HG02759 (cell line): ENCODE results near the gene ZC3H15.
"Not testable (repeated sequence)": the region's sequence is repeated elsewhere in the genome, so short reads cannot be mapped to it uniquely, and the experiment has no call there.

Experiments used
- ATAC-seq: cut with Tn5 transposase; IDR thresholded peaks from one replicate; pipeline ENCODE4 v1.9.1; 2021; ENCODE audit warnings: mild to moderate bottlenecking, moderate library complexity; ENCODE audit not compliant: unreplicated experiment

Gene ZC3H15

GRCh38 chr2:186485871-186486650, at the start of gene ZC3H15:
Gene ZC3H15 (plus strand): TSS chr2:186486260. CDS start chr2:186486383, 123 bp downstream.
- ATAC-seq: peak; percentile 88

- no peak for ATAC-seq
These were observed 48.3 kb upstream of the ZC3H15 start for GRCh38 chr2:186437719-186438118.

- ATAC-seq: not testable (repeated sequence)
These were observed 46.4 kb upstream of the ZC3H15 start for GRCh38 chr2:186439673-186440095.

- ATAC-seq: no peak
These were observed 45.6 kb upstream of the ZC3H15 start for GRCh38 chr2:186440506-186440905.

DNA sequence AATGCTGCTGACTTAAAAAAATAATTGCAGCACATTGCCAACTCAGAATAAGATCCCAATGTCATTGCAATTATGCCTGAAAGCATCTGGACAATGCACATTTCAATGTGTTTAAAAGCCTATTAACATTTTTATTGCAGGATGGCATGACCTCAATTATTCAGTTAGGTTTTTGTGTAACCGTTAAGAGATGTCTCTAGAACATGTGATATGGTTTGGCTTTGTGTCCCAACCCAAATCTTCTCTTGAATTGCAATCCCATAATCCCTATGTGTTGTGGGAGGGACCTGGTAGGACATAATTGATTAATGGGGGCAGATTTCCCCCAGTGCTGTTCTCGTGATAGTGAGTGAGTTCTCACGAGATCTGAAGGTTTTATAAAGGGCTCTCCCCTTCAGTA, 43.2 kb upstream of the ZC3H15 start:
- ATAC-seq: no peak

DNA sequence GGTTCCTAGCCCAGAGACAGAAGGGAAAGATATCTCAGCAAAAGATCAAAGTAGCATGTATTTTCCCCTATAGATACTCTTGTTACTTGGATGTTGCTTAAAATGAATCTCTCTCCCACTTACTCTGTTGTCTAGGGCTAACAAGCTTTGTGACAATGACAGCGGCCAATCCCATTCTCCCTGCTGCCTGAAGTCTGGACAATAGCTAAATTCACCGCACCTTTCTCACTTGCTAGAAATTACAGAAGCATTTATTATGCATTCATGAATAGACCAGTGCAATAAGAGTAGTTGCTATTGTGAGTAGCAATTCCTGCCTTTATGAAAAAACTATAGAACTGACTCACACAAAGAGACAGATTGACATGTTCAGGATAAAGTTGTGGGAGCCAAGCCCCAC, 42.2 kb upstream of the ZC3H15 start:
- no peak for ATAC-seq

DNA sequence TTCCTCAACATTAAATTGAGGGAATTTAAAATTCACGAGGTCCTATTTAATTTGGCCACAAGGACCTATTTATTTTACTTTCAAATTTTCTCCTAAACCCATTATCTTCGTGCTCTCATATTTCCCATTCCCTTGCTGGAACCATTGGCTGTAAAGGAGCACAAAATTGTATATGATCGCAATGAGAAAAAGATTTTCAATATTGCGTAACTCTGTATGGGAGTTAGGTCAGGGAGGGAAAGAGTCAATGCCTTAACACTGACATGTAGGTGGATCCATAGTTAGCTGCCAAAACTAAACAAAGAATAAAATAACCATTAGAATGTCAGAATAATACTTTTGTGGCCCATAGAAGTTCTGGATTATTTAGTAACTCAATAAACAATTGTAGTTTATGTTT, 40.6 kb upstream of the ZC3H15 start:
- ATAC-seq: no peak

GRCh38 chr2:186455613-186456012, 30.4 kb upstream of the ZC3H15 start:
- no peak for ATAC-seq

DNA sequence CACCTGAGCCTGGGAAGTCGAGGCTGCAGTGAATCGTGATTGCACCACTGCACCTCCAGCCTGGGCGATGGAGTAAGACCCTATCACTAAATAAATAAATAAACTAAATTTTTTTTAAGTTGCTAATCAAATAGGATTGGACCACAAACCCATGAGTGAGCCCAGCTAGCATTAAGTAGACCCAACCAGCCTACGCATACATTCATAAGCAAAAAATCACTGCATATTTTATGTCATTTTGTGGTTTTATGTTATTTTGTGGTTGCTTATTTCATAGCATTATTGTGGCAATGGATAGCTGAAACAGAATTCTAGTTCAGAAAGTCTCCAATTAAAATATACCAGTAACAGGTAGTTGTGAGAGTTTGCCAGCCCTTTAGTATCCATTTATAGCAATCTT, 29.1 kb upstream of the ZC3H15 start:
- no peak for ATAC-seq

DNA sequence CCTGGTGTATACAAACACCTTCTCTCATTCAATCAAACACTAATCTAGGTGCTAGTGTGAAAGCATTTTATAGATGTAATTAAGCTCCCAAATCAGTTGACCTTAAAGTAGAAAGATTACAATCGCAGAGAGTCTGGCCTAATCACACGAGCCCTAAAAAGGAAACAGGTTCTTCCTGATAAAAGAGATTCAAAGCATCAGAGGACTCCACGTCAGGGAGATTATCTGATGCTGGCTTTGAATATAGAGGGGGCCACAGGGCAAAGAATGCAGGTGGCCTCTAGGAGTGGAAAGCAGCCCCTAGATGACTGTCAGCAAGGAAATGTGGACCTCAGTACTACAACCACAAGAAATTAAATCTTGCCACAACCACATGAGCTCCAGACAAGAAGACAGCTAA, 28.2 kb upstream of the ZC3H15 start:
- ATAC-seq: no peak

DNA sequence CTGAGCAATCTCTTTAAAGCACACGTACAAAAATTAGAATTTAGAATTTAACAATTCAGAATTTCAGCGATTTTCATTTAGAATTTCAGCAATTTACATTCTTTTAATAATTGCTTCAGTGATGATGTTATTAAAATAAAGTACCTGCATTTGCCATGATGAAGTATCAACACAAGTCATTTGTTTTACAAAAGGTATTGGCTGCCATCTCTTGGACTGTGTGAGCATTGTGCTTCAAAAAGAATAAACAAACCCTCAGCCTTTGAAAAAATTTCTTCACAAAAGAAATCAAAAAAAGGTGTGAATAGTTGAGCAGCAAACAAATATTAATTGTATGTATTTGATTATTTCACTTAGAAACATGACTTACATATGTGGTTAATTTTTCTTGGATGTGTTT, 27.1 kb upstream of the ZC3H15 start:
- ATAC-seq: no peak

GRCh38 chr2:186460465-186460864, 25.6 kb upstream of the ZC3H15 start:
- ATAC-seq: no peak

DNA sequence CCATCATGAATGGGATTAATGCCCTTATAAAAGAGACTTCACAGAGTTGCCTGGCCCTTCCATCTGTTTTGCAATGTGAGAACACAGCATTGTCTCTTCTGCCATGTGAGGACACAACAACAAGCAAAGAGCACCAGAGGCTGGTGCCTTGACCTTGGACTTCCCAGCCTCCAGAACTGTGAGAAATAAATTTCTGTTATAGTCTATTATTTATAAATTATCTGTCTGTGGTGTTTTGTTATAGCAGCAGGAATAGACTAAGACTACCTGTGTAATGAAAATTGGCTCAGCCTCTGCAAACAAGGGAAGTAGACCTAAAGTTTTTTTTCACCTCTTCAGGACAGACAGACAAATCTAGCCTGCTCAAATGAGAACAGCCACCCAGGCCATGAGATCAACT, 19.3 kb upstream of the ZC3H15 start:
- ATAC-seq: no peak

- ATAC-seq: no peak
These were observed 18.6 kb upstream of the ZC3H15 start for GRCh38 chr2:186467421-186467820.

- not testable (repeated sequence) for ATAC-seq
These were observed 13.2 kb upstream of the ZC3H15 start for GRCh38 chr2:186472722-186473493.

DNA sequence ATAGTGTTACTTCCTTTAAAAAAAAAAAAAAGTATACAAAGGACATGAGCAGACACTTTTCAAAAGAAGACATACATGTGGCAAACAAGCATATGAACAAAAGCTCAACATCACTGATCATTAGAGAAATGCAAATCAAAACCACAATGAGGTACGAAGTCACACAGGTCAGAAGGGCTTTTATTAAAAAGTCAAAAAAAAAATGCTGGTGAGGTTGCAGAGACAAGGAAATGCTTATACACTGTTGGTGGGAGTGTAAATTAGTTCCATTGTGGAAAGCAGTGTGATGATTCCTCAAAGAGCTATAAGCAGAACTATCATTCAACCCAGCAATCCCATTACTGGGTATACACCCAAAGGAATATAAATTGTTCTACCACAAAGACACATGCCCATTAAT, 11.8 kb upstream of the ZC3H15 start:
- ATAC-seq: peak; percentile 67

- no peak for ATAC-seq
These were observed 8.3 kb upstream of the ZC3H15 start for GRCh38 chr2:186477790-186478189.

GRCh38 chr2:186480991-186481390, 5.1 kb upstream of the ZC3H15 start:
- ATAC-seq: no peak

GRCh38 chr2:186484062-186484735, 1.9 kb upstream of the ZC3H15 start:
- no peak for ATAC-seq

GRCh38 chr2:186485576-186485870, 537 bp upstream of the ZC3H15 start:
- ATAC-seq: no peak

DNA sequence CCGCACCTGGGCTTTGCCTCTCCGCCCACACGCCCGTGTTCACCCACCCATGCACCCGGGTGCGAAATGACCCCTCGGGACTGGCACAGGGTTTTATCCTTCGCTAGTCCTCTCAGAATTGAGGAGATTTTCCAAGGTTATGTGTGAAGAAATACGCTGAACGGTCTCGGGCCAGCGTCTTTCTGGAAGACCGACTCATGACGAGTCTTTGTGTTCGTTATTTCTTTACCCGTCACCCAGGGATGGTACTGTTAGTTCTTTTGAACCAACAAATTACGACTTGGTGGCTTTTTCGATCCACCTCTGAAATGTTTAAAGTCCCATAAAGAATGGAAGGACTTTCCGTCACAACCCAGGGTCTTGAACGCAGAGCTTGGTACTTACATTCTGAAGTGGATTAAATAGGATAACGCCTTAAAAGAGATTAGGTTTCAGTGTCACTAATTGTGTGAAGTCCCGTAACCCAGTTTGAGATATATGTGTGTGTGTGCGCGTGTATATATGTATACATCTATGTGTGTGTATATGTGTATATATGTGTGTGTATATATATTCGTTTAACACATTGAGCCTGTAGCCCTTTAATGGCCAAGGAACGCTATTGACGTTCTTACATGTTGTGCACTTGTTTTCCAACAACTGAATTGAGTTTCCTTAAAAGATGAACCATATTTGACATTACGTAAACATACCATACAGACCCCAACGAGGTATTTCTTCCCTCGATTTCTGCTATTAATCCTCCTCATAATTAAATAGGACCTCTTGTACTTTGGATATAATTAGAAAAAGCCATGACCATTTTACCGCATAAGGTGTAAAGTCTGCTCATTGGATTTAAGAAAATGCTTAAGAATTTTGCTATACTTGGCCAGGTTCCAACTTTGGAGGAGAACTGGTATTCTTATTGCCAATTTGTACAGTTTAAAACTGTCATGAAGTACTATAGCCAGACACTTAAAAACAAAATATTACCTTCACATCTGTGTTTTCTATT, 889 bp downstream of the ZC3H15 start:
- no peak for ATAC-seq
